SHP77 (cell line): ENCODE results near the gene WFDC12.
"Not testable (repeated sequence)": the region's sequence is repeated elsewhere in the genome, so short reads cannot be mapped to it uniquely, and the experiment has no call there.

Source experiments
- DNase-seq, 2 experiments: peaks; one replicate each; lab custom pipeline; 2025; lab: John Stamatoyannopoulos, UW

The WFDC12 gene

DNA sequence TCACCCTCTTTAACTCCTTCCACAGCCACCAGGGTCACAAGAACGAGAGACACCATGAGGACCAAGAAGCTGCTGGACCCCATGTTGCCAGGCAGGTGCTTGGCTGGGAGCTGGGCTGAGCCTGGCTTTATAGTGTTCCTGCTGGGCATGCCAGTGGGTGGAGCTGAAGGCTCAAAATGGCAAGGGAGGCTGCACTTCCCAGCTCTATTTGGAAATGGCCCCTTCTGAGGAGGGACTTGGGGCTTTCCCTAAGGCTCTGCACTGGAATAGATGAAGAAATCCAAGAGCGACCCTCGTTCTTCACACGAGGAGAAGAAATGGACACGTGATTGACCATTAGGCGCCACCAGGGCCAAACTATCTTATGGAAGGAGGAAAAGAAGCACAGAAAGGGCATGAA is at the start of gene WFDC12:
WFDC12 (minus strand) TSS at position 101 of the 400 bp plus-strand sequence; CDS start at position 83, 18 bp downstream.
- DNase-seq: no peak

GRCh38 chr20:45173522-45173921 is 49.3 kb upstream of the WFDC12 start:
- DNase-seq: no peak

DNA sequence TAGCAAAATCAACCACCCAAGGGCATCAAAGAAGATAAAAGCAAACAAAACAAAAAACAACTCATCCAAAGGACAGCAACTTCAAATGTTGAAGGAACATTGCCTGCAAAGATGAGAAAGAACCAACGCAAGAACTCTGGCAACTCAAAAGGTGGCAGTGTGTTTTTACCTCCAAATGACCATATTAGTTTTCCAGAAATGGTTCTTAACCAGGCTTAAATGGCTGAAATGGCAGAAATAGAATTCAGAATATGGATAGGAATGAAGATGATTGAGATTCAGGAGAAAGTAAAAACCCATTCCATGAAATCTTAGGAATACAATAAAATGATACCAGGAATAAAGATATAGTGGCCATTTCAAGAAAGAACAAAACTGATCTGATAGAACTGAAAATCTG is 40.6 kb upstream of the WFDC12 start:
- DNase-seq: no peak

DNA sequence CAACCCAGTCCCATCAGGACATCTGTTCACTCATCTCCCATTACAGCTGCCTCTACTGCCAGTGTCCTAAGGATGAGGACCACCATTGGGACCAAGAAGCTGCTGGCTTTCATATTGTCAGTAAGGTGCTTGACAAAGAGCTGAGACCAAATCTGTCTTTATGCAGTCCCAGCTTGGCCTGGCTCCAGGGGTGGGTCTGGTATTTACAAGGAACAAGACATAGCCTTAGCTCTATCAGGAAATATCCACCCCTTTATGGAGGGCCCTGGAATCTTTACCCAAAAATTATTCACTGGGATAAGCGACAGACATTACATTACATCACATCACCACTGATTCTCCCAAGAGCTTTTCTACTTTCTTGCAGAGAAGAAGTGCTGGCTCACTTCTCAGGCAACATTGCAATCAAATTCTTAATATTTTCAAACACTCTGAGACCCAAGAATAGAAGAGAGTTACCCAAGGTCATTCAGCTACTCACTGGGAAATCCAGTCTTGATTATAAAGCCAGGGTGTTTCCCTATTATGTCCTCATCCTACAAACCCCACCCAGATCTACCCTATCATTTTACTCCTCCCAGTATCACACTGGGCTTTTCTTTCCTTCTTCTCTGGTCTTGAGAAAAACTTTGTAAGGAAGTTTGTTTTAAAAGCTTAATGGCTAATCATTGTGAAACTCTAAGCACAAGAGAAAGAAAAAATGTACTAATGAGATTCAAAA is 39.0 kb upstream of the WFDC12 start:
- DNase-seq: no peak

- DNase-seq: no peak
Measured at GRCh38 chr20:45157962-45158361, 33.7 kb upstream of the WFDC12 start.

- no peak for DNase-seq
Measured at GRCh38 chr20:45156713-45157112, 32.4 kb upstream of the WFDC12 start.

GRCh38 chr20:45154794-45155193 is 30.5 kb upstream of the WFDC12 start:
- not testable (repeated sequence) for DNase-seq

DNA sequence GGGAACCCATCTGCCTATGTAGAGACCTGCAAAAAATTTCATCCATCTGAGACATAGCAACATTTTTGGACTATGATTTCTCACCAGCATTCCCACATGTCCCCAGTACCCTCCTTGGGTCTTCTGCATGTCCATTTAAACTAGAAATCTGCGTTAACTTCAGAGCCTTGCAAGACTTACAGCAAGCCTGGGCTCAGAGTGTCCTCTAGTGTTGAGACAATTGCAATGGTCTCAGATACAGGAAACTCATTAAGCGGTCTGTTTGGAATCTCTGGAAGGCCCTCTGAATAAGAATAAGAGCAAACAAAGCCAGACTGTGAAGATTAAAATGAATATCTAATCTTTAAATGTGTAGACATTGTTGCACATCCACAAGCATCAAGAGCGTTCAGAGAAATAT is 29.9 kb upstream of the WFDC12 start:
- no peak for DNase-seq

- DNase-seq: no peak
Measured at GRCh38 chr20:45153752-45154151, 29.5 kb upstream of the WFDC12 start.

DNA sequence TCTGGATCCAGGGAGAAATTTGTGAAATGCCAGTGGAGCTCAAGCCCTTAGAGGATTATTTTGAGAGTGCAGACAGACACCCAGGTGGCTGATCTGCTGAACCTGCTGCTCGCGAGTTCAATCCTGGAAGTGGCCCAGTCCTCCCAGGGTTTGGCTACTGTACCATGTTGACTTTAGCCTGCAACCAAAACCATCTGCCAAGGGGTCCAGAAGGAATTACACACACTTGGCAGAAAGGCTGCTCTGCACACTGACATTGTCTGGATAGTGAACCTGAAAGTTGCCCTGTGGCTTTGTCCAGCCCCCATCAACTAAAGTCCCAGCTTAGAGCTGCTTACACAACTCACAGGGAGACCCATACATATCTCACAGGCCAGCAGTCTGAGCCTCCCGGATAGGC is 28.9 kb upstream of the WFDC12 start:
- no peak for DNase-seq

- DNase-seq: no peak
Measured at GRCh38 chr20:45152405-45152804, 28.1 kb upstream of the WFDC12 start.

DNA sequence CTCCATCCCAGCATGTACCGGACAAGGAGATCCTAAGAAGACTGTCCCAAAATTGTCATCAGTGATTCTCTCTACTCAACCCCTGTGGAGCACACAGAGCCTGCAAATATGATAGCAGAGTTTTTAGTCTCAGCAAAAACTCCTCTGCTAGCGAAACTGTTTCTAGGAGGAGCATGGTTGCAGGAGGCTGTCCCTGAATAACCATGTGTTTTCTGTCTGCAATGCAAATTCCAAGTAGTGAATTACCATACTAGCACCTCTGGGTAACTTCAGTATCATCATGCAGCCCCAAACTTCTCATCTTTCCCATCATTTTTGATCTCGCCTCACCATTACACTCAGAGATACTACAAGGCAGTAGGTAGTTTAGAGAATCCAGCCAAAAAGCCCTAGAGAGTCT is 24.8 kb upstream of the WFDC12 start:
- DNase-seq: no peak

DNA sequence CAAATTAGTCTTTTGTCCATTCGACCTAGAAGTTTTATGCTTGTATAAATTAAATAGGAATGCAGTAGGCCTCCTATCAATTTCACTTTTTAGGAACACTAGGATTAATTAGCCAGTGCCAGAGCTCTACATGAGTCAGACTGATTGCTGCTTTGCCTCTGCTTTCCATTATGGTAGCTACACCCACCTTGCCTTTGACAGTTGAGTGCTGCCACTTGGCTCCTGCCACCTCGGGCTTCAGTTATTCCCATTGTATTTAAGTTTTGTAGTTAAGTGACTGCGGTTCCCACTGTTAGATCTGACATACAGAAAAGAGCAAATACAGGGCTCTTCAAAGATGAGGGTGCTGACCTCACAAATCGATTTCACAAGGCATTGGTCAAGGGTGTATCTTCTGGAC is 16.6 kb upstream of the WFDC12 start:
- no peak for DNase-seq

- DNase-seq: not testable (repeated sequence)
Measured at GRCh38 chr20:45139733-45140375, 15.6 kb upstream of the WFDC12 start.

DNA sequence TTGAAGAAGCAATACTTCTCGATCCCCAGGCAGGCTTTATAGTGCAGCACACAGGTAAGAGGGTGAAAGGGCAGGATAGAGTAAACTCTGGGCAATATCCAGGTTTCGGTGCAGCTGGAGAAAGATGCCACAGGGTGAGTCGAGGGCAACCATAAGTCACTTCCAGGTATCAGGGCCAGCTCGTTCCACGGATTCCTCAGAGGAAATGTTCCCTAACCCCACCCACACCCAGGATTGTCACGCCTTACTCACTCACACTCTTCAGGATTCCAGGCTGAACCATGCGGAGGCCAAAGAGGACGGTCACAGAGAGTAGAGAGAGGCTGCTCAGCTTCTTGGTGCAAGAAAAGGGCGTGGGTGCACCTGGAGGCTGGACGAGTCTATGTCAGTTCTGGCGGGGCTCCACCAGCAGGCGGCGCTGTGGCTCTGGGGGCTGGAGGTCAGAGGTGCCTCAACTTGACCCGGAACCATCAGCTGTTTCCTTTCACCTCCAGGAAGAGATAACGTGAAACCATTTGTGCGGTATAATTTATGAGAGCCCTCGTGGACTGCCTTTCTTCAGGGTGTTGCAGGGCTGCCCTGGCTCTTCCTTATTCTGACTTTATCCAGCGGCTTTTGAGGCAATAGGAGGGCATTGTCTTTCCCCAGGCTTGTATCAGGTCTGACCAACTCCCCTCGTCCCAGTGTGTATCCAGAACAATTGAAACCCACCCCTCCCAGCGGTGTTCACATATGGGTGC is 14.5 kb upstream of the WFDC12 start:
- DNase-seq: no peak

DNA sequence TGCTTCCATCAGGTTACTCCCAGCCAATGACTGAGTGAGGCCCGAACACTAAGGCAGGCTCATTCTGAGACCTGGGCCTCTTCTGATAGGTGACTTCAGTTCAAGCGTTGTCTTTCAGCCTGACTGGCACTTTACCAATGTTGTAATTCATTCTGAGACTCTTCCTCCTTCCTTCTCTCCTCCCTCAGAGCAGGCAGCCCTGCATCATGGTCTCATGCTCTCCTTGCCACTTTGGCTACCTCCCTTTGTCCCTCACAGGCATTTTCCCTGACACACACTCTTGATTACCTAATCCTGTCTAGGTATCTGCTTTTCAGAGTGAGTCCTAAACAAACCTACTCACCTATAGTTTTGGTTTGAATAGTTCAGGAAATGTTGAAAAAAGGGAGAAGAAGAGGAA is 12.6 kb upstream of the WFDC12 start:
- DNase-seq: no peak

GRCh38 chr20:45128099-45128498 is 3.8 kb upstream of the WFDC12 start:
- DNase-seq: no peak

DNA sequence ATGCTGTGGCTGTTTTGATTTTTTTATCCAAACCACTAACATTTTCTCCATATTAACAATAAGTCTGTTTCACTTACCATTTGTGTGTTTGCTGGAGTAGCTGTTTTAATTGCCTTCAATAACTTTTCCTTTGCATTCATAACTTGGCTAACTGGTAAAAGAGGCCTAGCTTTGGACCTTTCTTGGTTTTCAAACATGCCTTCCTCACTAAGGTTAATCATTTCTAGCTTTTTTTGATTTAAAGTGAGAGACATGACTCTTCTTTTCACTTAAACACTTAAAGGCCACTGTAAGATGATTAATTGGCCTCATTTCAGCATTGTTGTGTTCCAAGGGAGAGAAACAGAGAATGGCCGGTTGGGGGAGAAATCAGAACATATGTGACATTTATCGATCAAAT is 2.9 kb downstream of the WFDC12 start:
- DNase-seq: no peak

DNA sequence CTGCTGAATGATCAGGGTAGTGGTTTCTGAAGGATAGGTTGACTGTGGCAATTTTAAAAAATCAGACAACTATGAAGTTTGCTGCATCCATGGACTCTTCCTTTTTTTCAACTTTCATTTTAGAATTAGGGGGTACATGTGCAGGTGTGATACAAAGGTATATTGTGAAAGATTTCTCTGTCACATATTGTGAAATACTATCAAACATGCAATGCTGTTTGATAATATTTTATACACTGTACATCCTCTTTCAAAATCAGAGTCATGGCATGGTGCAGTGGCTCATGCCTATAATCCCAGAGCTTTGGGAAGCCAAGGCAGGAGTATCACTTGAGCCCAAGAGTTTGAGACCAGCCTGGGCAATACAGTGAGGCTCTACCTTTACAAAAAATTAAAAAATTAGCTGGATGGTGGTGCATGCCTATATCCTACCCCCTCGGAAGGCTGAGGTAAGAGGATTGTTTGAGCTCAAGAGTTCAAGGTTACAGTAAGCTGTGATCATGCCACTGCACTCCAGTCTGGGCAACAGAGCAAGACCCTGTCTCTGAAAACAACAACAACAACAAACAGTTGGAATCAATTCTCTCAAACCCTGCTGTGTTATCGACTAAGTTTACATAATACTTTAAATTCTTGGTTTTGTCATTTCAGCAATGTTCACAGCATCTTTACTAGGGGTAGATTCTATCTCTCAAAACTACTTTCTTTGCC is 4.6 kb downstream of the WFDC12 start:
- DNase-seq: no peak

DNA sequence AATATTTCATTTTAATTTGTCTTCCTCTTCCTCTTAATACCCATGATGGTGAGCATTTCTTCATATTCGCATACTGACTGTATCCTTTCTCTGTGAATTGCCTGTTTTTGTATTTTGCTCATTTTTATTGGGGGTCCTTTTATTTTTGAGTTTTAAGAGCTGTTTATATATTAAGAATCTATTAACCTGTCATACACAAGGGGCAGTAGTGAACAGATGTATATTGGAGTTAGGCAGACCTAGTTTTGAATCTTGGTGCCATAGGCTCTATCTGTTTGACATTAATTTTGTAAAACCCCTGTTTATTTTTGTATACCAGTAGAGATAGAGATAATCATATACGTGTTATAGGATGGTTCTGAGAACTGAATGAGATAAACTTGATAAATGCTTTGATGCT is 6.2 kb downstream of the WFDC12 start:
- no peak for DNase-seq

DNA sequence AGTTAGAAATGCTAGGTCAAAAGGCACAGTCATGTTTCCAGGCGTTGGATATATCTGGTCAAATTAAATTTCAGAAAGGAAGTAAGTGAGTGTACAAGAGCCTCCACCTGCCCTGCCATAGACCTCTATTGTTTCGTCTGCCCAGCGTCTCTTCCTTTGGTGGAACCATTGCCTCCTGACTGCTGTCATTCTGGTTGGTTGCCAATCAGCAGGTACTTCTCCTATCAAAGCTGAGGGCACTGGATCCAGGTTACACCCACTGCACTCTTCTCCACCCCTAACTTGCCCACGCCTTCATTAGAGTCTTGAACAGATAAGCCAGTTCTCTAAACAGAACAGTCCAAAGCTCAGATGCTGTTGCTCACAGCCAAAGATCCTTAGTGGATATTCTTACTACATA is 6.7 kb downstream of the WFDC12 start:
- no peak for DNase-seq

DNA sequence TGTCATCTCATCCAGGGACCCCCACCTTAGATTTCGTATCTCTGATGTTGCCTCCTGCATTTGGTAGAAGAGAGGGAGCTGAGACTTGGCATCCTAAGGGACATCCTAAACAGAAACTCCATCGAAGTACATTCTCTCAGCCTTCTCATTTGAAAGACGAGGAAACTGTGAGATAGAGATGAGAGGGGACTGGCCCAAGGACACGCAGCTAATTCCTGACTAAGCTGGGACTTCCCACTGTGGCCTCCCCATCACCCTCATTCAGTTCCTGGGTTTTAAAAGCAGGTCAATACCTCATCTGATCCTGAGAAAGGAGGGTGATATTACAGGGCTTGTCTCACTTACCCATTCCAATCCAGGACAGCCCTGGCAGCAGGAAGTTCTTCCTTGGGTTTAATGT is 8.4 kb downstream of the WFDC12 start:
- no peak for DNase-seq

- no peak for DNase-seq
Measured at GRCh38 chr20:45115386-45115774, 8.9 kb downstream of the WFDC12 start.
